GM18870 (cell line): ENCODE measurements around the gene ATXN7L2.
"Not testable (repeated sequence)": the region's sequence is repeated elsewhere in the genome, so short reads cannot be mapped to it uniquely, and the experiment has no call there.

Experiments
- ATAC-seq: cut with Tn5 transposase; IDR thresholded peaks from one replicate; pipeline ENCODE4 v1.9.1; 2021; ENCODE audit warnings: moderate library complexity; ENCODE audit not compliant: unreplicated experiment

Gene ATXN7L2, protein sequence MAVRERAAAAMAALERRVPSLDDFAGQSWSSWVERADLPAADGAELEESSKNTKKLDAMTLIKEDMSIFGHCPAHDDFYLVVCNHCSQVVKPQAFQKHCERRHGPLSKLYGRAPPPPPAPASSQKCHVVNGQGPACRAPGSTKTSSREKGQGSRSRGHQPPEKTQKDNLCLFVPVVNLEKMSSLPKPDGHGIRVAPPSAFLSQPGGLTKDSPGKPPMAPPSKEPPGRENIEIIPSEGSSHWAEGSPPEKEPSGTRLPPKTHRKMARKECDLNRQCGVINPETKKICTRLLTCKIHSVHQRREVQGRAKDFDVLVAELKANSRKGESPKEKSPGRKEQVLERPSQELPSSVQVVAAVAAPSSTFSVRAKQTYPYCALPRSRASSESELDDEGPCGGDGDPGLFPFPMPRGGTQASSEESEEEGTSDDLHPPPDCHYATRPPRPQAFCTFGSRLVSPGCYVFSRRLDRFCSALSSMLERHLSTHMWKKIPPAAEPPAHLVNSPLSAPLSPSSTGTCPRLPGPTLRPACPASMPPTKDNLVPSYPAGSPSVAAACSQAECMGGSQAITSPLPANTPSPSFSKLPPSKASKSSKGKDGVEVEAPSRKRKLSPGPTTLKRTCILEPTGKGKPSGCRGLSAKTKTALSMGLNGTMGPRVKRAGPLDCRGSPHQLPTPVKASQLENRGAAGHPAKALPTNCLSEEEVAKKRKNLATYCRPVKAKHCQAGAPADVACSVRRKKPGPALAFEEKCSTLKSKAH

DNA sequence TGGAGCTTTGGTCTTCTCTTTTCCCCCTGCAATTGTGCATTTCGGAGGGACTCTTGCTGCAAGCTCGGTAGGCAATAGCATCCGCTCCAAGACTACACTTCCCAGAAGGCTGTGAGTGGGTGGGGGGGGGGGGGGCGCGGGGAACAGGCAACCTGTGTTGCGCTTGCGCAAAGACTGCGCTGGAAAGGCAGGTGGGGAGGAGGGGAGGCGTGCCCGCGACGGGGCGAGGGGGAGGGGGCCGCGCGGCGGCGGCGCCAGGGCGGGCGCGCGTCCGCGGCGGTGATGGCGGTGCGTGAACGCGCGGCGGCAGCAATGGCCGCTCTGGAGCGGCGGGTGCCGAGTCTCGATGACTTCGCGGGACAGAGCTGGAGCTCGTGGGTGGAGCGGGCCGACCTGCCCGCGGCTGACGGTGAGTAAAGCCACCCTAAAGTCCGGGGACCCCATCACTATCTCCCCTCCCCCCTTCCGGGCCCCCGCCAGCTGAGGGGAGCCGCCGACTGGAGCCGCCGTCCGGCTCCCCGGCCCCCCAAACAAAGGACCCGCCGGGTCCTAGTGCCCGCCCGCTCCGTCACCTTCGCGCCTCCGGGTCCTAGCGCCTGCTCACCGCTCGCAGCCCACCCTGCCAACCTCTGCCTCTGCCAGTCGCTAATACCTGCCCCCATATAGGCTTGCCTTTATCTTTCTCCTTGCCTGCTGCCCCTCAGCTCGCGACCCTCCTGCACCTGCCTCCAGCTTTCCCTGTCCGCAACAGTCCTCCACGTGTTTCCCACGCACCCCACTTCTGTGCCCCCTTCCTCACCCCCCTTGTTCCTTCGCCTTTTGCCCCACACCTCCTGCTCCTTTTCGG is at the start of gene ATXN7L2:
ATXN7L2 (plus strand) TSS at position 234 of the 847 bp plus-strand sequence; CDS start at position 283, 49 bp downstream.
- ATAC-seq: peak; percentile 60

DNA sequence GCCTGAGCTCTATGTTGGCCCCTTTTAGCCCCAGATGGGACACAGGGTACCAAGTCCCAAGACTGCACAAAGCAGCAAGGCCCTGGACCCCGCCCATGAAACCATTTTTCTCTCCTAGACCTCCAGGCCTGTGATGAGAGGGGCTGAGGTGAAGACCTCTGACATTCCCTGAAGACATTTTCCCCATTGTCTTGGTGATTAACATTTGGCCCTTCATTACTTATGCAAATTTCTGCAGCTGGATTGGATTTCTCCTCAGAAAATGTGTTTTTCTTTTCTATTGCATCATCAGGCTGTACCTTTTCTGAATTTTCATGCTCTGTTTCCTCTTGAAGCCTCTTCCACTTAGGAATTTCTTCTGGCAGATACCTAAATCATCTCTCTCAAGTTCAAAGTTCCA is 49.2 kb upstream of the ATXN7L2 start:
- no peak for ATAC-seq

DNA sequence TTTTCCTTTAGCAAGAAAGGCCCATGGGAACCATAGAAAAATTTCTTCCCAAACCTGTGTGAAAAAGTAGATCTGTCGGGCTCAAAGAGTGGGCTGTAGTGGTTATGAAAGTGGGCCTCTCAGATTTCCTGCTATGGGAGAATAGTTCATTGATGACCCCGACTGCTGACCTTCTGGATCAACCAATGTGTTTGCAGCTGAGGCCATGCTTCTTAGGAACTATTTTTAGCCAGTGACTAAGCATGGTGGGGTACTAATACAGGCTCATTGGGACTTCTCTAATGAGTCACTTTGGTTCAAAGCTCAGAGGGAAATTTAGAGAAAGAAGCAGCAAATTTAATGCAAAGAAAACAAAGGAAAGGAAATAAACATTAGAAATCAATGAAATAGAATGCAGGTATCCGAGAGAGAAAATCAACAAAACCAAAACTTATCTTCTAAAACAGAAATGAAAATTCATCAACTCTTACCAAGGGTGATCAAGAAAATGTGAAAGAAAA is 44.9 kb upstream of the ATXN7L2 start:
- no peak for ATAC-seq

DNA sequence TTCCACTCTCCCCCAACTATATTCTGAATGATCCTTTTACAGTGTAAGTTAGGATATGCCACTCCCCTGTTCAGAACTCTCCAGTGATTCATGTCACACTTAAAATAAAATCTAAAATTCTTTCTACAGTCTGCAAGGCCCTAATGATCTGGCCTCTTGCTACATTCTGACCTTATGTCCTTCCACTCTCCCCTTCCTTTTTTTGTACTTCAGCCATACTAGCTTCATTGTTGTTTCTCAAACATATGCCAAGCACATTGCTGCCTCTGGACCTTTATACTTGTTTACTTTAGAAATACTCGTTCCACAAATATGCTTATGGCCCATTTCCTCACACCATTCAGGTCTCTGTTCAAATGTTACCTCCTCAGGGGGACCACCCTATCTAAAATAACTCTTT is 42.6 kb upstream of the ATXN7L2 start:
- ATAC-seq: no peak

DNA sequence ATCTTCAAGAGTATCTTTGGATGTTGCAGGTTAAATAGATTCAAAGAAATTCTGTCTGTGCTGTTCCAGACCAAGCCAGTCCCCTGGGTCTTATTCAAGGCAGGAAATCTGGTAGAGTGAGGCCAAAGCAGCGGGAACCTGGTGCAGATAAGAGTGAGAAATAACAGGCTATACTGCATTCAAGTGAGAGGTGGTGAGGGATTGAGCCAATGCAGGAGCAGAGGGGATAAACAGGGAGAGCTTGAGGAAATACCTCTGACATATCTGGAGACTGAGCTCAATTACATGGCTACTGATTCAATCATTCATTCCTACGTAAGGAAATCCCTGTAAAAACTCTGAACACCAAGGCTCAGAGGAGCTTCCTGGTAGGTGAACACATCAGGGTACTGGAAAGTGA is 40.2 kb upstream of the ATXN7L2 start:
- no peak for ATAC-seq

DNA sequence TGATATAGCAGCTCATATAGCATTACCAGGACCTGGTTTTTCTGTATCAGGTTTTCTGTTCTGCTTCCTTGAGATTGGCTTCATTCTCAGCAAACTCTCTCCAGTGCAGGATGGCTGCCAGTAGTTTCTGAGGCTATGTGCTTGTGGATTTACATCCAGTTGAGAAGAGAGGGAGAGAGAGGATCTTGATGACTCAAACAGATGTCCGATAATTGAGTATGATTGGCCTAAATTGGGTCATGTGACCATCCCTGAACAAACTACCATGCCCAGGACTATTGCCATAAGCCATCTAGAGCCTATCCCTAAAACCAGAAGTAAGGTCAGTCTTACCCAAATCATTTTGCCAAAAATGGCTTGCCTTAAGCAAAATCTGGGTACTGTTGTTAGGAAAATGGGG is 39.4 kb upstream of the ATXN7L2 start:
- no peak for ATAC-seq

DNA sequence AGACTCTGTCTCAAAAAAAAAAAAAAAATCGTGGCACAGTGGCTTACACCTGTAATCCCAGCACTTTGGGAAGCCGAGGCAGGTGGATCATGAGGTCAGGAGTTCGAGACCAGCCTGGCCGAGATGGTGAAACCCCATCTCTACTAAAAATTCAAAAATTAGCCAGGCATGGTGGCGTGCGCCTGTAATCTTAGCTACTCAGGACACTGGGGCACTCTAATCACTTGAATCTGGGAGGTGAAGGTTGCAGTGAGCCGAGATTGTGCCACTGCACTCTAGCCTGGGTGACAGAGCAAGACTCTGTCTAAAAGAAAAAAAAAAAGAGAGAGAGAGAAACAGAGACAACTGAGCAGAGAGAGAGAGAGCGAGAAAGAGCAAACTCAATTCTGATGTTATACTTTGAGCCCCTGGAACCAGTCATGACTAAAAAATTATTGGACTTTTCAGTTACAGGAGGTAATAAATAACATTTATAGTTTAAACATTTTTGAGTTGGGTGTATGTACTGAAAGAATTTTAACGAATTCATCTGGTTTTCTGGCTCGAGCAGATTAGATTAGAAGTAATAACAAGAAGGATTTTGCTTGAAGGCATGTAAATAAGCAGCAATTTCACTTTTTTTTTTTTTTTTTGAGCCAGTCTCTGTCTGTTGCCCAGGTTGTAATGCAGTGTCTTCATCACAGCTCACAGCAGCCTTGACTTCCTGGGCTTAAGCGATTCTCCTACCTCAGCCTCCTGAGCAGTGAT is 37.6 kb upstream of the ATXN7L2 start:
- not testable (repeated sequence) for ATAC-seq

DNA sequence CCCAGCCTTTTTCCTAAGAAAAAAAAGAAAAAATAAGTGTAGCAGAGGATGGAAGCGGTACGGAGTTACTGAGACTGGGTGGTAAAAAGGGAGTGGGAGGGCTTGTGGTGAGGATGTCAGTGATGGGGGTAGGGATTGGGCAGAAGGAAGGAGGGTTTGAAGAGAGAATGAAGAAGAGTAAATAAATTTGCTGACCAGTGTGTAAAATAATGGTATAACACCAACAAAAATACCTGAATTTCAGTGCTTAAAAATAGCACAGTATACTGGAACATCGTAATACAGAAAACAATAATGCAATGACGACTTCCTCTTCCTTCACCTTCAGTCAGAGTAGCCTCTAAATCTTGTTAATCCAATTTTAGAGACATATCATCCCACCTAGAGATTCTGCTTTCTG is 36.2 kb upstream of the ATXN7L2 start:
- no peak for ATAC-seq

DNA sequence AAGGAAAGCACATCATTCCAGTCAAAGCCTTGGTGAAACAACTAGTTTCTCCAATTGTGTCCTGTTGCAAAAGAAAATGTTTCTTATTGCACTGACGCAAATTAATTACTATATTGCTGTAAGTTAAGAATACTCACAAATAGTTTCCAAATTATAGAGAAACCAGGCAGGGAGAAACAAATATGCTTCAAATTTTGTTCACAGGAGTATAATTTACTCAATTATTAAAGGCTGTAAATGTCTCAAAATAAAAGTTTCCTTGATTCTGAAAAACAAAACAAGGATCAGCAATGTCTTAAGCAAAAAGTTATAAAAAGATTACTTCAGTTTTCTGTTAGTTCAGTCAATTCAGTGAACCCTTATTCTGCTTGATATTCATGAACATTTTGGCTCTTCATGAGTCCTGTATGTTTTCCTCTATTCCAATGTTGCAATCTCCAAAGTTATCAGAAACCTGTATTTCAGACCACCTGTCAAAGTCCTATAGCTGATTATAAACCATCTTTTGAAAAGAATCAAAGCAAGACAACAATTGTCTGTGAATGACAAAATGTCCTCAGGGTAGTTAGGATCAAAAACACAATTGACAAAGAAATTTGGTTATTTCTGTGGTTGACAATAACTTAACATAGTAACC is 29.1 kb upstream of the ATXN7L2 start:
- ATAC-seq: no peak

DNA sequence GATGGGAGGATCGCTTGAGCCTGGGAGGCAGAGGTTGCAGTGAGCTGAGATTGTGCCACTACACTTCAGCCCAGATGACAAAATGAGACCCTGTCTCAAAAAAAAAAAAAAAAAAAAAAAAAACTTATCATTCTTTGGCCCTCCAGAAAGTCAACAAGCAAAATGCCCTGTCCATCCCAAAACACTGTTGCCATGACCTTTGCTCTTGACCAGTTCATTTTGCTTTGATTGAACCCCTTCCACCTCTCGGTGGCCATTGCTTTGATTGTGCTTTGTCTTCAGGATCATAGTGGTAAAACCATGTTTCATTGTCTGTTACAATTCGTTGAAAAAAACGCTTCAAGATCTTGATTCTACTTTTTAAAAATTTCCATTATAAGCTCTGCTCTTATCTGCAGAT is 25.9 kb upstream of the ATXN7L2 start:
- ATAC-seq: no peak

DNA sequence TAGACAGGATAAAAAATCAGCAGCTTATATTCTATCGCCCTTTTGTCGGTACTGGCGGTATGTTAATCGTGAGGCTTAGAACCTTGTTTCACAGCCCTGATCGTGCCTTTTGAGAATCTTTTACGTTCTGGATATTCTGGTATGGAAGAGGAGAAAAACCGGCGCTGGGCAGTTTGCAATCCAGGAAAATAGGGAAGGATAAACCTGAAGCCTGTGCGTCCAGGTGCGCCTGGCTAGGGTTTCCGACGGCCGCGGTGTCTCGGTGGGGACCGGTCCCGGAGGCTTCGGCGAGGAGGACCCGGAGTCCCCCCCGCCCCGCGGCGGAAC is 17.6 kb upstream of the ATXN7L2 start:
- ATAC-seq: no peak

DNA sequence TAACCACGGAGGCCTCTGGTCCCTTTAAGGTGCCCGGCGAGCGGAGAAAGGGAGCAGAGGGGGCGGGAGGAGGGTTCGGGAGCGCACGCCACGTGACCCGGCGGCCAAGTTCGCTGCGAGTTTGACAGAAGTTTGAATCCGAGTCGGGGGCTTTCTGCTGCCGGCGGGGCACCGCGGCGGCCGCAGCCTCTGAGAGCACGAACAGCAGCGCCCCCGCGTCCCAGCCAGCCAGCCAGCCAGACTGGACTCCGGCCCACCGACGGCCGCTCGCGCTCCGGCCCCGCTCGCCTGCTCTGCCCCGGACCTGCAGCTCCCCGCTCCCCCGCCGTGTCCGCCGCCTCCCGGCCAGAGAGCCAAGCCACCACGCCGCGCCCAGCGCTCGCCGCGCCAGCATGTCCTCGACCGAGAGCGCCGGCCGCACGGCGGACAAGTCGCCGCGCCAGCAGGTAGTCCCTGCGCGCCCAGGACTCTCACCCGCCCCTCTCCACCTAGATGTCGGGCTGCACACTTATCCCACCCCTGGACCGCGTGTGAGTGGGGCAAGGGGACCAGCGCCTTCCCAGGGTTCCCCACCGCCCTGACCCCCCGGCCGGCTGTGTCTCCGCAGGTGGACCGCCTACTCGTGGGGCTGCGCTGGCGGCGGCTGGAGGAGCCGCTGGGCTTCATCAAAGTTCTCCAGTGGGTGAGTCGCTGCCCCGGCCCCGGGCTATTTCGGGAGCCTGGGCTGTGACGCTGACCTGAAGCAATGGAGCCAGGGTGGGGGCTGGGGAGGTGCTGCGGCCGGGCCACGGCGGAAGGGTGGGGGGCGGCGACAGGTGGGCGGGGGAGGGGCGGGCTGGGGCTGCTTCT is 17.0 kb upstream of the ATXN7L2 start, which contains the start of gene SYPL2:
SYPL2 (plus strand) TSS at position 95 of the 849 bp plus-strand sequence; CDS start at position 393, 298 bp downstream.
- no peak for ATAC-seq

DNA sequence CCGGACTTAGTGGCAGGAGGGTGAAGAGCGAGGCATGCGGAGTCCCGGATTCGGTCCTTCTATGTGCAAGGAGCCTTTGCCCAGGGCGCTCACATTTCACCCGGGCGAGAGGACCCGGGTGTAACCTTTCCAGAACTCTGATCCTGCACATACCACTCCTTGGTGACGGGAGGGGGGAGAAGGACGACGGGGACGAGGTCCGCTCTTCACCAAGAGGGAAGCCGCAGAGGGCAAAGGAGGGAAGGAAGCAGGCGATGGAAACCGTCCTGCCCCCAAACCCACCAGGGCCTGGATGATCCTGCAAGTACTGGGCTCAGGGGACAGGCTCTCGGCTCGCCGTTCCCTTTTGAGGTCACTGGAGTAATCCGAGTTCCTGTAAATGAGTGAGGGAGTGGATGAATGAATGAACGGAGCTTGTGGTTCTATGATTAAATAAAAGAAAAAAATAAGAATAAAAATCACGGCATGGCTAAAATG is 16.4 kb upstream of the ATXN7L2 start:
- no peak for ATAC-seq

DNA sequence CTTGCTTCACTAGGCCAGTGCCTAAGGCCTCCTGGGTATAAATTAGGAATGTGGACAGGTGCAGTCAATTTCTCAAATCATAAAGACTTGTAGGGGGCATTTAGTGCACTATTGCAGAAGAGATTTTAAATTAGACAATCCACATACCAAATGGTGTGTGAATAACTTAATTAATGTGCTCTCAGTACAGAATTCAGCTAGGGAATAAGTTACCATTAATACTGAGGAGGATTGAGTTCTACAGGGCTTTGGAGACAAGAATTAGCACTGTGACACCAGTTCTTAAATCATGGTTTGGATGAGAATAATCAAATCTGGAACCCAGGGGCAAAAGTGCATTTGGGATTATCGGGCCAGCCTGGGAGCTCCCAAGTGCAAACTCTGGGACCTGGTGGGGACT is 15.6 kb upstream of the ATXN7L2 start:
- ATAC-seq: no peak

DNA sequence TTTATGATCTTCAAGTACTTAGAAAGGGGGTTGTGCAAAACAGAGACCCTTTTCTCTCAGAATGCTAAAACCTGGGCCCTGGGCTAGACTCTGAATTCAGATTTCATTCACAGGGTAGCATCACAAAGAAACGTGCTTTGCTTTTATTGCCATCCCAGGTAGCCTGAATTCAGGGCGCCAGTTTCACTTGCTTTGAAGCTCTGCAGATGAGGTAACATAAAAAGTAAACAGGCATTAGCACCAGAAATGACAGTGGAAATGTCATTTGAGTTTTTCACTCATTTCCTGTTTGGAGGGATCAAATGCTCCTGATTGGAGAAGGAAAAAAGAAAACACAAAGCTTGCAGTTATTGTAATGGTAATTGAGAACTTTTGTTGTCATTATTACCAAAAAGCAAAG is 14.8 kb upstream of the ATXN7L2 start:
- no peak for ATAC-seq

DNA sequence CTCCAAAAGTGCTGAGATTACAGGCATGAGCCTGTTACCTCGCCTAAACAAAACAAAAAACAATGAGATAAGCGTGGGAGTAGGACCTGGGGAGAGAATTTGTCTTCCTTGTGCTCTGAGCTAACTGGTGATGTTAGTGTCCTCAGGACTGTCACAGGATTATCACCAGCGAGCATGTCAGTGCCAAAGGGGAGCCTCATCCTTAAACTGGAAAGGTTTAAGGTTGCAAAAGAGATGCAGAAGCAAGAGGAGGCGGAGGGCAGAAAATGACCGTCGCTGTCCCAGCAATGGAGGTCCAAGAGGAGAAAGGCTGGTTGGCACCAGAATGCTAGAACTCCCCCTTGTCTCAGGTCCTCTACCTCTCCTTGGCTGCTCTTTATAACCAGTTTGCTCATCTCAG is 13.5 kb upstream of the ATXN7L2 start:
- ATAC-seq: no peak

DNA sequence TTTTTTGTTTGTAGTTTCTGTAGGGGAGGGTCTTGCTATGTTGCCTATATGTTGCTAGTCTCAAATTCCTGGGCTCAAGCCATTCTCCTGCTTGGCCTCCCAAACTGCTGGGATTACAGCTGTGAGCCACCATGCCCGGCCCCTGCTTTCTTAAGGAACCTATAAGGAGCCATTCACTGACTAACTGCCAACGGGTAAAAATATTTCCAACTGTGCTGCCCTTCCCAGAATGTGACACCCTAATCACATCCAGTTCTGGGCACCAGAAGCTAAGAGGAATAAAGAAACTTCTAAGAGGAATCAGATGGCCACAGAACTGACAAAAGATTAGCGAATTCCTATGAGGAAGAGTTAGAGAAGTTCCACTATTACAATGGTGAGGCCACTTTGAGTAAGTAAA is 10.9 kb upstream of the ATXN7L2 start:
- ATAC-seq: no peak

DNA sequence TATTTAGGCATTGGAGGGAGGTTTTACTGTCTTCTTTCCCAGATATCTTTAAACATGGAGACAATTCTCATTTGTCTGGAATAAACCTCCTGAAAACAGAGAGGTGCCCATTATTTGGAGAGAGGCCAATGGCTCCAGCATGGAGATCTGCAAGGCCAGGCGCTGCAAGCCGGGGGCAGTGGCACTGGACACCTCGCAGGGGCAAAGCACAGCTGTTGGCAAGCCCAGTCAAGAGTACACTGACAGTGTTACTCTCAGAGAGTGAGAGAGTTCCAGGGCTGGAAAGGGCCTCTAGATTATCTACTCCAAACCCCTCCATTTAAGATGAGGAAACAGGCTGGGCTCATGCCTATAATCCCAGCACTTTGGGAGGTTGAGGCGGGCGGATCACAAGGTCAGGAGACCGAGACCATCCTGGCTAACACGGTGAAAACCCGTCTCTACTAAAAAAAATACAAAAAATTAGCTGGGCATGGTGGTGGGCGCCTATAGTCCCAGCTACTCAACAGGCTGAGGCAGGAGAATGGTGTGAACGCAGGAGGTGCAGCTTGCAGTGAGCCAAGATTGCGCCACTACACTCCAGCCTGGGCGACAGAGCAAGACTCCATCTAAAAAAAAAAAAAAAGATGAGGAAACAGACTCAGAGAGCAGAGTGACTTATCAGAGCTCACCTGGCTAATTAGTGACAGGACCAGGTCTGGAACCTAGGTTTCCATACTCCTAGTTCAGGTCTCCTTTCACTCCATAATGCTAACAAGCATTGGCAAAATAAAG is 10.2 kb upstream of the ATXN7L2 start:
- ATAC-seq: not testable (repeated sequence)
